OCI-LY7 (cell line): Measurements from ENCODE around the gene RAB11B. TPM values are rescaled to one million over a fixed set of nuclear protein-coding genes. Genes with fewer than 3 reads are reported as not detected.
"Not testable (repeated sequence)": the region's sequence is repeated elsewhere in the genome, so short reads cannot be mapped to it uniquely, and the experiment has no call there.

Experiments
- BruUV-seq: library from RNA; stranded (reverse); fragments of 400-500 nt; replicated peaks from 2 replicates; lab custom pipeline; 2021; lab: Mats Ljungman, UMichigan
- CTCF ChIA-PET: fragments of 300-600 bp; sonication (Branson Sonifier 250); formaldehyde crosslinking; loops from one replicate; lab custom pipeline; 2022; ENCODE audit warnings: antibody characterized with exemption; ENCODE audit not compliant: unreplicated experiment; lab: Charles Lee
- POLR2A ChIA-PET: fragments of 300-600 bp; sonication (Branson Sonifier 250); formaldehyde crosslinking; loops from one replicate; lab custom pipeline; 2022; ENCODE audit warnings: antibody characterized with exemption; lab: Charles Lee
- DNase-seq: peaks from one replicate; pipeline ENCODE4 v3.0.0-alpha.2; 2015; ENCODE audit warnings: low spot score
- H2AFZ ChIP-seq: fragments of 200-600 bp; sonication (generic), shearing (Covaris generic); 2 replicates; pipeline ENCODE4 v1.6.1; 2014; ENCODE audit warnings: mild to moderate bottlenecking, antibody characterized with exemption, low read length, moderate library complexity
- H3K27ac ChIP-seq: fragments of 200-600 bp; sonication (generic); 2 replicates; pipeline ENCODE4 v1.5.1; 2014; ENCODE audit warnings: mixed run types, low read depth, mild to moderate bottlenecking, moderate library complexity, low read length, inconsistent platforms; ENCODE audit not compliant: poor library complexity, severe bottlenecking
- H3K36me3 ChIP-seq: fragments of 200-600 bp; sonication (generic); 2 replicates; pipeline ENCODE4 v1.6.1; 2014; ENCODE audit warnings: mild to moderate bottlenecking, antibody characterized with exemption, low read length, moderate library complexity, mixed read lengths; ENCODE audit not compliant: insufficient read depth
- H3K4me1 ChIP-seq: fragments of 200-600 bp; sonication (generic); 2 replicates; pipeline ENCODE4 v1.5.1; 2014; ENCODE audit warnings: mild to moderate bottlenecking, low read length; ENCODE audit not compliant: insufficient read depth, poor library complexity, severe bottlenecking
- H3K4me2 ChIP-seq: fragments of 200-600 bp; sonication (generic); 2 replicates; pipeline ENCODE4 v1.6.1; 2014; ENCODE audit warnings: mild to moderate bottlenecking, low read length
- H3K4me3 ChIP-seq: fragments of 200-600 bp; sonication (generic); 2 replicates; pipeline ENCODE4 v1.5.1; 2014; ENCODE audit warnings: mild to moderate bottlenecking, low read depth, low read length; ENCODE audit not compliant: poor library complexity, severe bottlenecking
- H3K79me2 ChIP-seq: fragments of 200-600 bp; sonication (generic); 2 replicates; pipeline ENCODE4 v1.6.1; 2016; ENCODE audit warnings: low read depth, mild to moderate bottlenecking, low read length, moderate library complexity, mixed read lengths; ENCODE audit not compliant: insufficient read depth
- H3K9me2 ChIP-seq: fragments of 200-600 bp; sonication (generic); 2 replicates; pipeline ENCODE4 v1.6.1; 2016; ENCODE audit warnings: mild to moderate bottlenecking, low read length, mixed read lengths; ENCODE audit not compliant: insufficient read depth
- H3K9me3 ChIP-seq: fragments of 200-600 bp; sonication (generic); 2 replicates; pipeline ENCODE4 v1.6.1; 2014; ENCODE audit warnings: mild to moderate bottlenecking, mixed run types, low read length, mixed read lengths
- H4K20me1 ChIP-seq: fragments of 200-600 bp; sonication (generic); 2 replicates; pipeline ENCODE4 v1.6.1; 2014; ENCODE audit warnings: mild to moderate bottlenecking, antibody characterized with exemption, low read length, moderate library complexity, mixed read lengths; ENCODE audit not compliant: insufficient read depth
- EZH2phosphoT487 ChIP-seq: fragments of 200-600 bp; sonication (generic); IDR thresholded peaks from 2 replicates; pipeline ENCODE4 v1.6.1; 2018; ENCODE audit warnings: low read depth, borderline replicate concordance, mild to moderate bottlenecking, mixed run types, antibody characterized with exemption, low read length, moderate library complexity, mixed read lengths
- intact Hi-C: fragments of 100-400 bp; cut with micrococcal nuclease; formaldehyde crosslinking; loops from one replicate; pipeline ENCODE4 v1.10.0; 2022; ENCODE audit not compliant: unreplicated experiment
- total RNA-seq, 2 experiments: library from RNA; depleted of rRNA in 1 of 2; stranded (reverse); fragments of >200 nt in 1 of 2; shearing (Covaris generic) in 1 of 2; gene quantifications; 2 replicates each; pipeline ENCODE4 v1.2.3, GENCODE V29; 2014 to 2022
- TF ChIP-seq, protein P1 (sequence below): fragments of 200-600 bp; sonication (generic); conservative IDR thresholded peaks from 2 replicates; pipeline ENCODE4 v1.5.1; 2014; ENCODE audit warnings: mild to moderate bottlenecking, antibody characterized with exemption, low read length, moderate library complexity, mixed read lengths

Gene RAB11B
- total RNA-seq, 2 experiments from 2014 or later = 24.5 to 84.9 TPM

DNA sequence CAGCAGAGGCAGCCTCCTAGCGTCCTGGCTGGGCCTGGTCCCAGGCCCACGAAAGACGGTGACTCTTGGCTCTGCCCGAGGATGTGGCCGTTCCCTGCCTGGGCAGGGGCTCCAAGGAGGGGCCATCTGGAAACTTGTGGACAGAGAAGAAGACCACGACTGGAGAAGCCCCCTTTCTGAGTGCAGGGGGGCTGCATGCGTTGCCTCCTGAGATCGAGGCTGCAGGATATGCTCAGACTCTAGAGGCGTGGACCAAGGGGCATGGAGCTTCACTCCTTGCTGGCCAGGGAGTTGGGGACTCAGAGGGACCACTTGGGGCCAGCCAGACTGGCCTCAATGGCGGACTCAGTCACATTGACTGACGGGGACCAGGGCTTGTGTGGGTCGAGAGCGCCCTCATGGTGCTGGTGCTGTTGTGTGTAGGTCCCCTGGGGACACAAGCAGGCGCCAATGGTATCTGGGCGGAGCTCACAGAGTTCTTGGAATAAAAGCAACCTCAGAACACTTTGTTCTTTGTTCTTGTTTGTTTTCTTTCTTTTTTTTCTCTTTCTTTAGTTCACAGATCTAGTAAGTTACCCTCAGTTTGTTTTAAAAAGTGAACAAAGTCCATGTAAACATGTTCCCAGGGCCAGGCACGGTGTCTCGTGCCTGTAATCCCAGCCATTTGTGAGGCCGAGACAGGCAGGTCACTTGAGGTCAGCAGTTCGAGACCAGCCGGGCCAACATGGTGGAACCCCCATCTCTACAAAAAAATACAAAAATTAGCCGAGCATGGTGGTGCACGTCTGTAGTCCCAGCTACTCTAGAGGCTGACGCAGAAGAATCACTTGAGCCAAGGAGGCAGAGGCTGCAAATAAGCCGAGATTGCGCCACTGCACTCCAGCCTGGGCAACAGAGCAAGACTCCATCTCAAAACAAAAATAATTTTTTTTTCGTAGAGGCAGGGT lies 16.0 kb upstream of the RAB11B start:
- no peak overlapping the region for H2AFZ ChIP-seq
- H3K4me1 ChIP-seq = no peaks in the 10 kb centered on the region
- no peak overlapping the region for H3K27ac ChIP-seq
- DNase-seq = no peak
- H3K9me3 ChIP-seq = no peaks in the 10 kb centered on the region
- ChIA-PET POLR2A (no interaction called here), CTCF (no interaction called here)
- H4K20me1 ChIP-seq = no peaks in the 10 kb centered on the region
- no peaks in the 10 kb centered on the region for H3K36me3 ChIP-seq
- H3K4me2 ChIP-seq = no peak overlapping the region
- no TSS peak for BruUV-seq
- no peaks in the 10 kb centered on the region for H3K79me2 ChIP-seq
- intact Hi-C loops = no loop called here
- TF ChIP-seq, protein P1, sequence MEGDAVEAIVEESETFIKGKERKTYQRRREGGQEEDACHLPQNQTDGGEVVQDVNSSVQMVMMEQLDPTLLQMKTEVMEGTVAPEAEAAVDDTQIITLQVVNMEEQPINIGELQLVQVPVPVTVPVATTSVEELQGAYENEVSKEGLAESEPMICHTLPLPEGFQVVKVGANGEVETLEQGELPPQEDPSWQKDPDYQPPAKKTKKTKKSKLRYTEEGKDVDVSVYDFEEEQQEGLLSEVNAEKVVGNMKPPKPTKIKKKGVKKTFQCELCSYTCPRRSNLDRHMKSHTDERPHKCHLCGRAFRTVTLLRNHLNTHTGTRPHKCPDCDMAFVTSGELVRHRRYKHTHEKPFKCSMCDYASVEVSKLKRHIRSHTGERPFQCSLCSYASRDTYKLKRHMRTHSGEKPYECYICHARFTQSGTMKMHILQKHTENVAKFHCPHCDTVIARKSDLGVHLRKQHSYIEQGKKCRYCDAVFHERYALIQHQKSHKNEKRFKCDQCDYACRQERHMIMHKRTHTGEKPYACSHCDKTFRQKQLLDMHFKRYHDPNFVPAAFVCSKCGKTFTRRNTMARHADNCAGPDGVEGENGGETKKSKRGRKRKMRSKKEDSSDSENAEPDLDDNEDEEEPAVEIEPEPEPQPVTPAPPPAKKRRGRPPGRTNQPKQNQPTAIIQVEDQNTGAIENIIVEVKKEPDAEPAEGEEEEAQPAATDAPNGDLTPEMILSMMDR = no peak
- TF ChIP-seq EZH2phosphoT487 = no peak
- no peak overlapping the region for H3K4me3 ChIP-seq
- no peaks in the 10 kb centered on the region for H3K9me2 ChIP-seq

DNA sequence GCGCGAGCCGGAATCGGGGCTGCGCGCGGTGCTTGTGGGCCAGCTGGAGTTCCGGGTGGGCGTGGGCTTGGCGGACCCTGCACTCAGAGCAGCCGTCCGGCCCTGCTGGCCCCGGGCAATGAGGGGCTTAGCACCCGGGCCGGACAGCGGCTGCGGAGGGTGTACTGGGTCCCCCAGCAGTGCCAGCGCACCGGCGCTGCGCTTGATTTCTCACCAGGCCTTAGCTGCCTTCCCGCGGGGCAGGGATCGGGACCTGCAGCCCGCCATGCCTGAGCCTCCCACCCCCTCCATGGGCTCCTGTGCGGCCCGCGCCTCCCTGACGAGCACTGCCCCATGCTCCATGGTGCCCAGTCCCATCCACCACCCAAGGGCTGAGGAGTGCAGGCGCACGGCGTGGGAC lies 14.4 kb upstream of the RAB11B start:
- H3K27ac ChIP-seq, CTCF ChIA-PET, intact Hi-C loops, H3K4me1 ChIP-seq, H3K4me3 ChIP-seq, BruUV-seq, H3K4me2 ChIP-seq, H3K36me3 ChIP-seq, H3K9me2 ChIP-seq, H2AFZ ChIP-seq, DNase-seq, POLR2A ChIA-PET, H4K20me1 ChIP-seq, H3K79me2 ChIP-seq, H3K9me3 ChIP-seq: not testable (repeated sequence)

DNA sequence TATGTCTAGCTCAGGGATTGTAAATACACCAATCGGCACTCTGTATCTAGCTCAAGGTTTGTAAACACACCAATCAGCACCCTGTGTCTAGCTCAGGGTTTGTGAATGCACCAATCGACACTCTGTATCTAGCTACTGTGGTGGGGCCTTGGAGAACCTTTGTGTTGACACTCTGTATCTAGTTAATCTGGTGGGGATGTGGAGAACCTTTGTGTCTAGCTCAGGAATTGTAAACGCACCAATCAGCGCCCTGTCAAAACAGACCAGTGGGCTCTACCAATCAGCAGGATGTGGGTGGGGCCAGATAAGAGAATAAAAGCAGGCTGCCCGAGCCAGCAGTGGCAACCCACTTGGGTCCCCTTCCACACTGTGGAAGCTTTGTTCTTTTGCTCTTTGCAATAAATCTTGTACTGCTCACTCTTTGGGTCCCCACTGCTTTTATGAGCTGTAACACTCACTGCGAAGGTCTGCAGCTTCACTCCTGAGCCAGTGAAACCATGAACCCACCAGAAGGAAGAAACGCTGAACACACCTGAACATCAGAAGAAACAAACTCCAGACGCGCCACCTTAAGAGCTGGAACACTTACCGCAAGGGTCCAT lies 13.7 kb upstream of the RAB11B start:
- H3K79me2 ChIP-seq, DNase-seq, CTCF ChIA-PET, H3K36me3 ChIP-seq, H3K4me1 ChIP-seq, H3K27ac ChIP-seq, H3K9me2 ChIP-seq, H3K9me3 ChIP-seq, H4K20me1 ChIP-seq, BruUV-seq, H3K4me3 ChIP-seq, intact Hi-C loops, H2AFZ ChIP-seq, POLR2A ChIA-PET, H3K4me2 ChIP-seq: not testable (repeated sequence)
